Measurements from ENCODE around the gene GLTPD2. TPM values are rescaled to one million over a fixed set of nuclear protein-coding genes. Genes with fewer than 3 reads are reported as not detected.

The GLTPD2 gene
- total and polyA plus RNA-seq, 2 experiments from 2014 or later, result 0.47 to 1.3 TPM

DNA sequence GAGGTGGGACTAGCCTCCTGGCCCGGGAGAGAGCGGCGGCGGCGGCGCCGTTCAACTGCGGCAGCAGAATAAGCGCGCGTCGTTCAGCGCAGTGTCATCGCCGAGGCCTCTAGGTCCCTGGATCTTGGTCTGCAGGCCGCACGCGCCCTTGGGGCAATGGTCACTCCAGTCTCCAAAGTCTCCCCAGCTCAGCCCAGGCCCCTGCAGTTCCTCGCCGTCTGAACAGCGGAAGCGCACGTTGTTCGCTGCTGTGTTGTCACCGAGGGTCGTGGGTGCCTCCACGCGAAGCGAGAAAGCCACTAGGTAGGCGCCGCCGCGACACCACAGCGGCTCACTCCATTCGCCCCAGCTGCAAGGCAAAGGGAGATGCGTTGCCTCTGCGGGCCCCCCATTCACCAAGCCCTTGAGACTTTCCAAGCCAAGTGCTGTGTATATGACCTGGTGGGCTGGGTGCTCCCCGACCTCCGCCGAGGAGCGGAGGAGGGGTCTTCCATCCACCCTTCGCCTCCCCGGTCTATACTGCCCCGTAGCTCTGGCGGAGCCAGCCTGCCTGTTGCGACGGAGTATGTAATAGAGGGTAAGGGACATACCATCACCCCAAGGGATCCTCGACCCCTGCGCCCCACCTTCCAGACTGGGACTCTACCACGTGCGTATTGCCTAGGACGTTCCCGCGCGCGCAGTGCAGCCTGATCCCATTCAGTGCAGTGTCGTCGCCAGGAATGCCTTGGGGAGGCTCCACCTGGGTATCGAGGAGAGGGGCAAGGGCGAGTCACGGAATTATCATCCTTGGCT is 3.3 kb upstream of the GLTPD2 start (continued):
- TF ChIP-seq, protein P1, sequence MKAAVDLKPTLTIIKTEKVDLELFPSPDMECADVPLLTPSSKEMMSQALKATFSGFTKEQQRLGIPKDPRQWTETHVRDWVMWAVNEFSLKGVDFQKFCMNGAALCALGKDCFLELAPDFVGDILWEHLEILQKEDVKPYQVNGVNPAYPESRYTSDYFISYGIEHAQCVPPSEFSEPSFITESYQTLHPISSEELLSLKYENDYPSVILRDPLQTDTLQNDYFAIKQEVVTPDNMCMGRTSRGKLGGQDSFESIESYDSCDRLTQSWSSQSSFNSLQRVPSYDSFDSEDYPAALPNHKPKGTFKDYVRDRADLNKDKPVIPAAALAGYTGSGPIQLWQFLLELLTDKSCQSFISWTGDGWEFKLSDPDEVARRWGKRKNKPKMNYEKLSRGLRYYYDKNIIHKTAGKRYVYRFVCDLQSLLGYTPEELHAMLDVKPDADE (IDR thresholded peaks at IDR 0.05), result no peak
- no peak for TF ChIP-seq STAT1 (IDR thresholded peaks at IDR 0.05; ENCODE audit: unreplicated experiment)
- no peak for TF ChIP-seq EZH2 (IDR thresholded peaks at IDR 0.05; ENCODE audit: low read depth, unreplicated experiment)
- TF ChIP-seq, protein P2, sequence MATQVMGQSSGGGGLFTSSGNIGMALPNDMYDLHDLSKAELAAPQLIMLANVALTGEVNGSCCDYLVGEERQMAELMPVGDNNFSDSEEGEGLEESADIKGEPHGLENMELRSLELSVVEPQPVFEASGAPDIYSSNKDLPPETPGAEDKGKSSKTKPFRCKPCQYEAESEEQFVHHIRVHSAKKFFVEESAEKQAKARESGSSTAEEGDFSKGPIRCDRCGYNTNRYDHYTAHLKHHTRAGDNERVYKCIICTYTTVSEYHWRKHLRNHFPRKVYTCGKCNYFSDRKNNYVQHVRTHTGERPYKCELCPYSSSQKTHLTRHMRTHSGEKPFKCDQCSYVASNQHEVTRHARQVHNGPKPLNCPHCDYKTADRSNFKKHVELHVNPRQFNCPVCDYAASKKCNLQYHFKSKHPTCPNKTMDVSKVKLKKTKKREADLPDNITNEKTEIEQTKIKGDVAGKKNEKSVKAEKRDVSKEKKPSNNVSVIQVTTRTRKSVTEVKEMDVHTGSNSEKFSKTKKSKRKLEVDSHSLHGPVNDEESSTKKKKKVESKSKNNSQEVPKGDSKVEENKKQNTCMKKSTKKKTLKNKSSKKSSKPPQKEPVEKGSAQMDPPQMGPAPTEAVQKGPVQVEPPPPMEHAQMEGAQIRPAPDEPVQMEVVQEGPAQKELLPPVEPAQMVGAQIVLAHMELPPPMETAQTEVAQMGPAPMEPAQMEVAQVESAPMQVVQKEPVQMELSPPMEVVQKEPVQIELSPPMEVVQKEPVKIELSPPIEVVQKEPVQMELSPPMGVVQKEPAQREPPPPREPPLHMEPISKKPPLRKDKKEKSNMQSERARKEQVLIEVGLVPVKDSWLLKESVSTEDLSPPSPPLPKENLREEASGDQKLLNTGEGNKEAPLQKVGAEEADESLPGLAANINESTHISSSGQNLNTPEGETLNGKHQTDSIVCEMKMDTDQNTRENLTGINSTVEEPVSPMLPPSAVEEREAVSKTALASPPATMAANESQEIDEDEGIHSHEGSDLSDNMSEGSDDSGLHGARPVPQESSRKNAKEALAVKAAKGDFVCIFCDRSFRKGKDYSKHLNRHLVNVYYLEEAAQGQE (IDR thresholded peaks at IDR 0.05; ENCODE audit: unreplicated experiment), result no peak
- no peak for TF ChIP-seq POLR2AphosphoS5 (IDR thresholded peaks at IDR 0.05; ENCODE audit: low read depth)

DNA sequence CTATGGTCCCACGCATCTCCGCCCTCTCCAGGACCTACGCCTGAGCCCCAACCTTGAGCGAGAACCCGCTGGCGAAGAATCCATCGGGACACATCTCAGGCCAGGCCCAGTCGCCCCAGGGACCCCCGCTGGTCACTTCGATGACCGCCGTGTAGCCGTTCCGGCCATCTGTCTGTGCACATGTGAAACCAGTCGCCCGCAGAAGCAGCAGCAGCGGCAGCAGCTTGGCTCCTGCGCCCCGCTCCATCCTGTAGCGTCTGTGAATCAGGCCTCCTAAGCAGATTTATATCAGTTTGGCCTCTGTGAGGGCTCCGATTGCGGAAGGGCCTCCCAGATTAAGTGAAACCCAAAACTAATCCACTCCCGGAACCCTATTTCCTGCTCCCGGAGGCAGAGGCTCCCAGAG is 2.7 kb upstream of the GLTPD2 start, which contains the start of gene VMO1:
Gene VMO1, minus strand, starts transcription at position 259 of the 406 bp plus-strand sequence. Its CDS starts 12 bp downstream, at position 247.
- Histone ChIP-seq H2AFZ (peak within 1 kb of the TSS; percentile 59; the same call in 1 of the 2 replicates), H3K9me2 (ENCODE audit: insufficient read depth) (no peaks in the 10 kb centered on the region), H3K4me1 (ENCODE audit: insufficient read depth) (peaks cover 30% of the 10 kb centered on the region), H3K27ac (ENCODE audit: low read depth) (peak within 1 kb of the TSS; percentile 62; the same call in 1 of the 2 replicates), H3K4me3 (no peak within 1 kb of the TSS), H3K36me3 (ENCODE audit: insufficient read depth) (no peaks in the 10 kb centered on the region), H3K27me3 (ENCODE audit: insufficient read depth) (peaks cover 27% of the 10 kb centered on the region), H3F3A (replicated peaks; ENCODE audit: low read depth) (peaks cover 19% of the 10 kb centered on the region; the same call in 1 of the 2 replicates), H3K4me2 (peak within 1 kb of the TSS; percentile 99; the same call in 1 of the 2 replicates), H3K79me2 (replicated peaks; ENCODE audit: insufficient read depth) (no peaks in the 10 kb centered on the region), H4K20me1 (replicated peaks; ENCODE audit: insufficient read depth) (no peaks in the 10 kb centered on the region)
- H3K27ac Mint-ChIP-seq, result no peak within 1 kb of the TSS
- H3K4me1 Mint-ChIP-seq, result peaks cover 28% of the 10 kb centered on the region
- no peaks in the 10 kb centered on the region; the same call in 2 of the 3 replicates for H3K9me3 Mint-ChIP-seq
- DNase-seq (ENCODE audit: low spot score), result peak; percentile 27
- no peak for ATAC-seq
- peaks cover 5% of the 10 kb centered on the region; the same call in 1 of the 3 replicates for H3K36me3 Mint-ChIP-seq (ENCODE audit: low read depth)
- peaks cover 34% of the 10 kb centered on the region for H3K27me3 Mint-ChIP-seq (ENCODE audit: insufficient read depth, low read depth, poor library complexity)
- no peak within 1 kb of the TSS; the same call in 2 of the 3 replicates for H3K4me3 Mint-ChIP-seq
- TF ChIP-seq, protein P2 (IDR thresholded peaks at IDR 0.05; ENCODE audit: unreplicated experiment), result no peak
- TF ChIP-seq STAT1 (IDR thresholded peaks at IDR 0.05; ENCODE audit: unreplicated experiment), result no peak
- TF ChIP-seq EZH2phosphoT487 (IDR thresholded peaks at IDR 0.05; ENCODE audit: unreplicated experiment), result no peak
- no peak for TF ChIP-seq POLR2AphosphoS5 (IDR thresholded peaks at IDR 0.05; ENCODE audit: low read depth)
- TF ChIP-seq, protein P3, sequence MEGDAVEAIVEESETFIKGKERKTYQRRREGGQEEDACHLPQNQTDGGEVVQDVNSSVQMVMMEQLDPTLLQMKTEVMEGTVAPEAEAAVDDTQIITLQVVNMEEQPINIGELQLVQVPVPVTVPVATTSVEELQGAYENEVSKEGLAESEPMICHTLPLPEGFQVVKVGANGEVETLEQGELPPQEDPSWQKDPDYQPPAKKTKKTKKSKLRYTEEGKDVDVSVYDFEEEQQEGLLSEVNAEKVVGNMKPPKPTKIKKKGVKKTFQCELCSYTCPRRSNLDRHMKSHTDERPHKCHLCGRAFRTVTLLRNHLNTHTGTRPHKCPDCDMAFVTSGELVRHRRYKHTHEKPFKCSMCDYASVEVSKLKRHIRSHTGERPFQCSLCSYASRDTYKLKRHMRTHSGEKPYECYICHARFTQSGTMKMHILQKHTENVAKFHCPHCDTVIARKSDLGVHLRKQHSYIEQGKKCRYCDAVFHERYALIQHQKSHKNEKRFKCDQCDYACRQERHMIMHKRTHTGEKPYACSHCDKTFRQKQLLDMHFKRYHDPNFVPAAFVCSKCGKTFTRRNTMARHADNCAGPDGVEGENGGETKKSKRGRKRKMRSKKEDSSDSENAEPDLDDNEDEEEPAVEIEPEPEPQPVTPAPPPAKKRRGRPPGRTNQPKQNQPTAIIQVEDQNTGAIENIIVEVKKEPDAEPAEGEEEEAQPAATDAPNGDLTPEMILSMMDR (conservative IDR thresholded peaks at IDR 0.05; ENCODE audit: low read depth in 2 of 2), result no peak
- TF ChIP-seq CREB1 (CRISPR knock-in tag; IDR thresholded peaks at IDR 0.05; ENCODE audit: low read depth), result no peak
- TF ChIP-seq NANOG (IDR thresholded peaks at IDR 0.05; ENCODE audit: borderline replicate concordance), result no peak
- TF ChIP-seq JUNB (IDR thresholded peaks at IDR 0.05; ENCODE audit: unreplicated experiment), result no peak

All from GM23338 (cell line).